Panc1 (cell line): ENCODE results near the gene SPATA31E1. TPM values are rescaled to one million over a fixed set of nuclear protein-coding genes. Genes with fewer than 3 reads are reported as not detected.
"Not testable (repeated sequence)": the region's sequence is repeated elsewhere in the genome, so short reads cannot be mapped to it uniquely, and the experiment has no call there.

Source experiments
- ATAC-seq: fragments of 200-7000 bp; cut with Tn5 transposase; 2 replicates; pipeline ENCODE4 v1.9.1; 2020; ENCODE audit warnings: mild to moderate bottlenecking, moderate library complexity
- BruUV-seq: library from RNA; stranded (reverse); fragments of 400-500 nt; replicated peaks from 2 replicates; lab custom pipeline; 2021; lab: Mats Ljungman, UMichigan
- CTCF ChIA-PET: fragments of 300-600 bp; sonication (Branson Sonifier 250); formaldehyde crosslinking; loops from one replicate; lab custom pipeline; 2022; ENCODE audit warnings: antibody characterized with exemption; lab: Charles Lee
- POLR2A ChIA-PET: fragments of 300-600 bp; sonication (Branson Sonifier 250); formaldehyde crosslinking; loops from one replicate; lab custom pipeline; 2022; ENCODE audit warnings: antibody characterized with exemption; lab: Charles Lee
- DNase-seq: peaks from one replicate; pipeline ENCODE4 v3.0.0-alpha.2; 2010; ENCODE audit warnings: low read depth, low spot score
- H3K27ac ChIP-seq: 2 replicates; pipeline ENCODE4 v1.5.1; 2011; ENCODE audit warnings: mild to moderate bottlenecking, low read length, inconsistent platforms
- H3K27me3 ChIP-seq: fragments of 200-500 bp; sonication (Bioruptor generic); 2 replicates; pipeline ENCODE4 v1.6.0; 2014; ENCODE audit warnings: low read length, inconsistent platforms; ENCODE audit not compliant: control insufficient read depth, insufficient read depth
- H3K36me3 ChIP-seq: fragments of 200-500 bp; sonication (Bioruptor generic); 2 replicates; pipeline ENCODE4 v1.5.1; 2014; ENCODE audit warnings: inconsistent platforms, mild to moderate bottlenecking, low read length, moderate library complexity; ENCODE audit not compliant: control insufficient read depth, insufficient read depth
- H3K4me1 ChIP-seq: 2 replicates; pipeline ENCODE4 v1.5.1; 2011; ENCODE audit warnings: inconsistent platforms, mild to moderate bottlenecking, low read length, moderate library complexity; ENCODE audit not compliant: control insufficient read depth, insufficient read depth
- H3K4me3 ChIP-seq, 2 experiments: 2 replicates each; pipeline ENCODE4 v1.5.1; 2011 to 2012; ENCODE audit warnings: low read depth in 2 of 2, low read length in 2 of 2, mild to moderate bottlenecking in 2 of 2, inconsistent platforms in 1 of 2, moderate library complexity in 1 of 2
- H3K9me3 ChIP-seq: fragments of 200-500 bp; sonication (Bioruptor generic); 2 replicates; pipeline ENCODE4 v1.5.1; 2014; ENCODE audit warnings: low read depth, mild to moderate bottlenecking, inconsistent platforms, low read length, moderate library complexity; ENCODE audit not compliant: control insufficient read depth, insufficient read depth
- CTCF ChIP-seq: fragments of 450-650 bp; IDR thresholded peaks from 2 replicates; pipeline ENCODE4 v1.5.1; 2017; ENCODE audit warnings: mild to moderate bottlenecking
- POLR2AphosphoS5 ChIP-seq: IDR thresholded peaks from 2 replicates; pipeline ENCODE4 v1.6.1; 2012; ENCODE audit warnings: mild to moderate bottlenecking, low read depth, low read length, moderate library complexity
- REST ChIP-seq, 2 experiments: IDR thresholded peaks; 2 replicates each; pipeline ENCODE4 v1.6.1; 2011 to 2012; ENCODE audit warnings: low read depth in 2 of 2, control low read depth in 1 of 2, low read length in 1 of 2, mild to moderate bottlenecking in 1 of 2, moderate library complexity in 1 of 2; ENCODE audit not compliant: insufficient read depth in 1 of 2
- SIN3A ChIP-seq: IDR thresholded peaks from 2 replicates; pipeline ENCODE4 v1.6.1; 2012; ENCODE audit warnings: low read depth, mild to moderate bottlenecking, low read length, moderate library complexity, borderline replicate concordance; ENCODE audit not compliant: insufficient read depth
- TCF7L2 ChIP-seq: IDR thresholded peaks from 2 replicates; pipeline ENCODE4 v1.6.1; 2011; ENCODE audit warnings: mild to moderate bottlenecking, low read depth, low read length, inconsistent platforms
- in situ Hi-C: cut with HindIII; loops from 2 replicates; pipeline ENCODE4 v1.10.0; 2016; ENCODE audit warnings: low sequenced_read_pairs, low pct_unique_long_range_greater_than_20kb
- intact Hi-C: fragments of 100-400 bp; cut with micrococcal nuclease; formaldehyde crosslinking; loops from one replicate; pipeline ENCODE4 v1.10.0; 2022; ENCODE audit not compliant: unreplicated experiment
- total RNA-seq: library from RNA; stranded (reverse); gene quantifications from one replicate; pipeline ENCODE4 v1.2.1, GENCODE V29; 2021; ENCODE audit not compliant: unreplicated experiment

Gene SPATA31E1
- total RNA-seq, 1 experiment from 2014 or later, result not detected

GRCh38 chr9:87844506-87844905, 38.2 kb upstream of the SPATA31E1 start:
- ChIA-PET CTCF (no interaction called here), POLR2A (no interaction called here)
- no peaks in the 10 kb centered on the region for H3K4me1 ChIP-seq
- no peak overlapping the region for H3K4me3 ChIP-seq
- intact Hi-C loops (no loop called here), in situ Hi-C loops (no loop called here)
- no peak for DNase-seq
- no peaks in the 10 kb centered on the region for H3K36me3 ChIP-seq
- H3K9me3 ChIP-seq, result no peaks in the 10 kb centered on the region
- BruUV-seq, result no TSS peak
- no peak for TF ChIP-seq CTCF
- no peak for TF ChIP-seq SIN3A
- no peak for ATAC-seq
- H3K27me3 ChIP-seq, result no peaks in the 10 kb centered on the region
- no peak overlapping the region for H3K27ac ChIP-seq

GRCh38 chr9:87847817-87848216, 34.9 kb upstream of the SPATA31E1 start:
- H3K27me3 ChIP-seq, intact Hi-C loops, ATAC-seq, CTCF ChIA-PET, BruUV-seq, H3K9me3 ChIP-seq, H3K36me3 ChIP-seq, in situ Hi-C loops, DNase-seq, H3K27ac ChIP-seq, H3K4me3 ChIP-seq, POLR2A ChIA-PET, H3K4me1 ChIP-seq: not testable (repeated sequence)

GRCh38 chr9:87849144-87849758, 33.4 kb upstream of the SPATA31E1 start:
- Histone ChIP-seq H3K27ac (no peak overlapping the region), H3K36me3 (no peaks in the 10 kb centered on the region), H3K9me3 (no peaks in the 10 kb centered on the region), H3K4me3 (no peak overlapping the region), H3K27me3 (no peaks in the 10 kb centered on the region), H3K4me1 (no peaks in the 10 kb centered on the region)
- in situ Hi-C loops, result no loop called here
- no peak for ATAC-seq
- DNase-seq, result no peak
- POLR2A ChIA-PET, result no interaction called here
- CTCF ChIA-PET, result no interaction called here
- no TSS peak for BruUV-seq
- TF ChIP-seq SIN3A (no peak), TCF7L2 (no peak), POLR2AphosphoS5 (no peak), REST (IDR thresholded peaks at IDR 0.05; ENCODE audit: insufficient read depth in 1 of 2, low read depth in 2 of 2, low read length in 1 of 2) (no peak), CTCF (no peak)
- intact Hi-C loops, result no loop called here
